ENCODE measurements around the gene RNF103. TPM values are rescaled to one million over a fixed set of nuclear protein-coding genes. Genes with fewer than 3 reads are reported as not detected.

Gene RNF103
- total and polyA plus RNA-seq, 2 donors (not counting 3 experiments of a cell fraction or from before 2014, with no cell fraction given), result 15.6 to 24.2 TPM

DNA sequence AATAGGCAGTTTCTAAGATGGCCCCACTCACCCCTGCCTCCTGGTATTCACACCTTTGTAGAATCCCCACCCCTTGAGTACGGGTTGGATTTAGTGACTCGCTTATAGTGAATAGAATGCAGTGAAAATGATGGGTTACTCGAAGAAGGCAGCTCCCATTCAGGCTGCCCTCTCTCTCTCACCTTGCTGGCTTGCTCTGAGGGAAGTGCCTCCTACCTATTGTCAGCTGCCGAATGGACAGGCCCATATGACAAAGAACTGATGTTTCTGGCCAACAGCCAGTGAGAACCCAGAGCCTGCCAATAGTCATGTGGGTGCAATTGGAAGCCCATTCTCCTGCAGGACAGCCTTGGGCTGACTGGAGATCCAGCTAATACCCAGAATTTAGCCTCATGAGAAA is 22.1 kb upstream of the RNF103 start:
- dilution Hi-C loops (cut with MboI; ENCODE audit: extremely low pct_ligation_motif_present, low sequenced_read_pairs), result no loop called here
- no peak overlapping the region for H3K27ac ChIP-seq (ENCODE audit: insufficient read depth, low read depth, low read length)
- H3K4me2 ChIP-seq (ENCODE audit: insufficient read depth, low read length), result no peak overlapping the region
- no peaks in the 10 kb centered on the region for H3K9me3 ChIP-seq (replicated peaks; ENCODE audit: control insufficient read depth, insufficient read depth, low read length)
- no peaks in the 10 kb centered on the region for H4K20me1 ChIP-seq (replicated peaks; ENCODE audit: control insufficient read depth, extremely low read depth, insufficient read depth, low read length)
- no peaks in the 10 kb centered on the region for H3K36me3 ChIP-seq (ENCODE audit: control insufficient read depth in 2 of 2, extremely low read depth in 1 of 2, insufficient read depth in 2 of 2, low read length in 2 of 2)
- DNase-seq (ENCODE audit: low read depth, low spot score) (no peak), FAIRE-seq (no peak)
- intact Hi-C loops (cut with micrococcal nuclease), result no loop called here
- TF ChIP-seq, protein P1, sequence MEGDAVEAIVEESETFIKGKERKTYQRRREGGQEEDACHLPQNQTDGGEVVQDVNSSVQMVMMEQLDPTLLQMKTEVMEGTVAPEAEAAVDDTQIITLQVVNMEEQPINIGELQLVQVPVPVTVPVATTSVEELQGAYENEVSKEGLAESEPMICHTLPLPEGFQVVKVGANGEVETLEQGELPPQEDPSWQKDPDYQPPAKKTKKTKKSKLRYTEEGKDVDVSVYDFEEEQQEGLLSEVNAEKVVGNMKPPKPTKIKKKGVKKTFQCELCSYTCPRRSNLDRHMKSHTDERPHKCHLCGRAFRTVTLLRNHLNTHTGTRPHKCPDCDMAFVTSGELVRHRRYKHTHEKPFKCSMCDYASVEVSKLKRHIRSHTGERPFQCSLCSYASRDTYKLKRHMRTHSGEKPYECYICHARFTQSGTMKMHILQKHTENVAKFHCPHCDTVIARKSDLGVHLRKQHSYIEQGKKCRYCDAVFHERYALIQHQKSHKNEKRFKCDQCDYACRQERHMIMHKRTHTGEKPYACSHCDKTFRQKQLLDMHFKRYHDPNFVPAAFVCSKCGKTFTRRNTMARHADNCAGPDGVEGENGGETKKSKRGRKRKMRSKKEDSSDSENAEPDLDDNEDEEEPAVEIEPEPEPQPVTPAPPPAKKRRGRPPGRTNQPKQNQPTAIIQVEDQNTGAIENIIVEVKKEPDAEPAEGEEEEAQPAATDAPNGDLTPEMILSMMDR (IDR thresholded peaks at IDR 0.05; ENCODE audit: extremely low read depth in 1 of 2, insufficient read depth in 1 of 2, low read depth in 1 of 2, low read length in 2 of 2), result no peak
- TF ChIP-seq JUN (IDR thresholded peaks at IDR 0.05; ENCODE audit: borderline replicate concordance, insufficient read depth, insufficient read length, low read depth), result no peak
- no peak for TF ChIP-seq POLR2AphosphoS5 (IDR thresholded peaks at IDR 0.05; ENCODE audit: insufficient read depth, low read depth, low read length)
- no peak for TF ChIP-seq EZH2 (IDR thresholded peaks at IDR 0.05; ENCODE audit: borderline replicate concordance, low read depth, low read length, severe bottlenecking)
- TF ChIP-seq FOS (IDR thresholded peaks at IDR 0.05; ENCODE audit: borderline replicate concordance, insufficient read depth, low read length), result no peak
- no peak for TF ChIP-seq GATA2 (IDR thresholded peaks at IDR 0.05; ENCODE audit: insufficient read depth, insufficient read length, low read depth, low read length)
- no peak for TF ChIP-seq POLR2A (IDR thresholded peaks at IDR 0.05; ENCODE audit: low read depth, low read length)
- no peak for TF ChIP-seq MYC (IDR thresholded peaks at IDR 0.05; ENCODE audit: low read depth, low read length)
- TF ChIP-seq MAX (IDR thresholded peaks at IDR 0.05; ENCODE audit: insufficient read depth, insufficient read length), result no peak
- H3K9me1 ChIP-seq (replicated peaks; ENCODE audit: control insufficient read depth, extremely low read depth, insufficient read depth, low read length), result no peaks in the 10 kb centered on the region
- H3K9ac ChIP-seq (replicated peaks; ENCODE audit: extremely low read depth, insufficient read depth, low read length), result no peak overlapping the region
- ChIA-PET POLR2A (no interaction called here), CTCF (no interaction called here)
- no TSS peak for BruUV-seq (replicated peaks)
- no peaks in the 10 kb centered on the region for H3K4me1 ChIP-seq (ENCODE audit: control insufficient read depth, extremely low read depth, insufficient read depth, low read length)
- H3K4me3 ChIP-seq (replicated peaks in 1 of 3; ENCODE audit: insufficient read depth in 1 of 3, low read depth in 1 of 3, low read length in 3 of 3), result no peak overlapping the region
- no peaks in the 10 kb centered on the region for H3K79me2 ChIP-seq (ENCODE audit: control insufficient read depth, insufficient read depth, low read length)
- no peak overlapping the region for H2AFZ ChIP-seq (ENCODE audit: low read depth, low read length)
- H3K27me3 ChIP-seq (ENCODE audit: control insufficient read depth in 2 of 2, insufficient read depth in 2 of 2, low read length in 2 of 2), result no peaks in the 10 kb centered on the region

All from endothelial cell of umbilical vein (primary cell).